Measurements from ENCODE around the gene AZIN2. TPM values are rescaled to one million over a fixed set of nuclear protein-coding genes. Genes with fewer than 3 reads are reported as not detected.
A peak's percentile ranks its signal among the peaks of the same experiment; 100 is the strongest.

The AZIN2 gene
- total RNA-seq, result 3.5 TPM

DNA sequence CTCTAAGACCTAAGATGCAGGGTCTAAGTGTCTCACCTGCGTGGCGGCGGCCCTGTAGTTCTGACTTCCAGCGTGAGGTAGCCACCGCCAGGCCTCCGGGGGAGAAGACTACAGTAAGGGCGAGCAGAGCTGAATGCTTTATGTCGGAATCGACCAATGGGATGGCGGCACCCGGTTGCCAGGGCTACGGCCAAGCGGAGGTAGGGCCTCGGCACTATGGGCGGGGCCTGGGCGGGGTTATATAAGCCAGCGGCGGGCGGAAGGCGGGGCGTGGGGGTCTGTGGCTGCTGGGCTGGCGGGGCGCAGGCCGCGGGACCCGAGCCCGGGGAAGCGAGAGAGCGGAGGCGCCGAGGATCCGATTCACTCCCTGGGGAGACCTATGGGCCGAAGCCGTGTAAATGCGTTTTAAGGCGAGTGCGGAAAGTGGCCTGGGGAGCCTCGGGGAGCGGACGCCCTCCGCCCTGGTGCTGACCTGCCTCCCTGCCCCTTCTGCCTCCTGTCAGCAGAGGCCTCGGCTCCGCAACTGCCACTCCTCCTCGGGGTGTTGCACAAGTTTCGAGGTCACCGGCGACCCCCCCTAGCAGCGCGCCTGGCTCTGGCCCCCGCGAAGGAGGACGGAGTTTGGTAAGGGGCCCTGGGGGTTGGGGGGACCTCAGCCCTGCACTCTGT, at the start of gene AZIN2:
Gene AZIN2, plus strand, starts transcription at position 269 of the 669 bp plus-strand sequence. CDS start 1,097 bp downstream, outside the sequence.
- Histone ChIP-seq H3K27ac (peak within 1 kb of the TSS in 1 of 2 donors; percentile 11), H3K9me3 (no peaks in the 10 kb centered on the region), H3K36me3 (no peaks in the 10 kb centered on the region), H3K27me3 (no peaks in the 10 kb centered on the region), H3K4me3 (peak within 1 kb of the TSS; percentile 70 to 91), H3K4me1 (peaks cover 0 to 14% of the 10 kb centered on the region in 2 donors)
- DNase-seq (ENCODE audit: low spot score in 2 of 2), result peak; percentile 84 to 98
- TF ChIP-seq, protein P1, sequence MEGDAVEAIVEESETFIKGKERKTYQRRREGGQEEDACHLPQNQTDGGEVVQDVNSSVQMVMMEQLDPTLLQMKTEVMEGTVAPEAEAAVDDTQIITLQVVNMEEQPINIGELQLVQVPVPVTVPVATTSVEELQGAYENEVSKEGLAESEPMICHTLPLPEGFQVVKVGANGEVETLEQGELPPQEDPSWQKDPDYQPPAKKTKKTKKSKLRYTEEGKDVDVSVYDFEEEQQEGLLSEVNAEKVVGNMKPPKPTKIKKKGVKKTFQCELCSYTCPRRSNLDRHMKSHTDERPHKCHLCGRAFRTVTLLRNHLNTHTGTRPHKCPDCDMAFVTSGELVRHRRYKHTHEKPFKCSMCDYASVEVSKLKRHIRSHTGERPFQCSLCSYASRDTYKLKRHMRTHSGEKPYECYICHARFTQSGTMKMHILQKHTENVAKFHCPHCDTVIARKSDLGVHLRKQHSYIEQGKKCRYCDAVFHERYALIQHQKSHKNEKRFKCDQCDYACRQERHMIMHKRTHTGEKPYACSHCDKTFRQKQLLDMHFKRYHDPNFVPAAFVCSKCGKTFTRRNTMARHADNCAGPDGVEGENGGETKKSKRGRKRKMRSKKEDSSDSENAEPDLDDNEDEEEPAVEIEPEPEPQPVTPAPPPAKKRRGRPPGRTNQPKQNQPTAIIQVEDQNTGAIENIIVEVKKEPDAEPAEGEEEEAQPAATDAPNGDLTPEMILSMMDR (IDR thresholded peaks at IDR 0.05), result no peak
- intact Hi-C loops (cut with DNase I), result loop anchor here (5.0 to 10.0 kb wide), 3 partner anchors 149 to 366 kb away; no protein-coding TSS in a partner anchor

DNA sequence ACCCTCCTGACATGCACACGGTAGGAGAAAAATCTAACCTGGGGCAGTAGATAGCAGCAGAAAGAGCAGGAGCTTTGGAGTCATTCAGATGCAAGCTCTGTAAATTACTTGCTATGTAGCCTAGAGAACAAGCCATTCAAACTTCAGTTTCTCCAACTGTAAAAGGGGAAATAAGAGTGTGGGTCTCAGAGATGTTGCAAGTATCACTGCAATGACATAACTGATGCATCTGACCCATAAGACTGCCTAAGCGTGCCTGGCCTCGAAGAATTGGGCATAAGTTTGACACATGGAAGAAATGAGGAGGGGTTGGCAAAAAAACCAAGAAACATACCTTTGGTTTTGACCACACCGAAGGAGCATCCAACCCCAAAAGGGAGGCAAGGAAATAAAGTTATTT, 49.4 kb upstream of the AZIN2 start:
- Histone ChIP-seq H3K4me1 (peaks cover 0 to 14% of the 10 kb centered on the region in 2 donors), H3K4me3 (no peak overlapping the region), H3K36me3 (peaks cover 0 to 5% of the 10 kb centered on the region in 2 donors), H3K27me3 (no peaks in the 10 kb centered on the region), H3K9me3 (no peaks in the 10 kb centered on the region), H3K27ac (no peak overlapping the region)
- intact Hi-C loops (cut with DNase I), result no loop called here
- TF ChIP-seq, protein P1 (IDR thresholded peaks at IDR 0.05), result no peak
- DNase-seq (ENCODE audit: low spot score in 2 of 2), result no peak

DNA sequence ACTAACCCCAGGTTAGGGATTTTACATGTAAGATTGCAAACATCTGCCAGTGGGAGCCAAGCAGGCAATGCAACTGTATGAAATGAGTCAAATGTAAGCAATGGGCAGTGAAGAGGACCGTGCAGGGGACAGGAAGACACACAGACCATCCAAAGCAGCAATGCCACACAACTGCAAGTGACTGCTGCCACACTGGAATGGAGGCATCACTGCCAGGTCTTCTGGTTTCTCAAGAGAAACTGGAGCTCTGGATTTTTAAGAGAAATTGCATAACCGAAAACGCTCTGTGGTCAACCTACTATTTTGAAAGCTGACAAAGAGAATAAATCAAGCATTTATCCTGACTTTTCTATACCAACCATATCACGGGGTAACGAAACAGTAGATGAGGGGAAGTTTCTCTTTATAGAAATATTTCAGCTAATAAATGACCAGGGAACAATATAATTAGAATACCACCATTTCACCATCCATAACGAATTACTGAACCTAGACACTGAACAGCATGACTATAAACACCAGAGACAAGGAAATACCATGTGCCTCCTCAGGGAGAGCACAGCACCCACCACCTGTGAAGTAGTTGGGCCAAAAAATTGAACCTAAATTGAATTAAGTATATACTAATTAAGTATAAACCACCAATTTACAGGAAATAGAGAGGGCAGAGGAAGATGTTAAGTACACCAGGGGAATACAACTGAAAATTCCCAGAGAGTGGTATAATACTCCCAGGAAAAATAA, 48.7 kb upstream of the AZIN2 start:
- no peak for DNase-seq (ENCODE audit: low spot score in 2 of 2)
- Histone ChIP-seq H3K27ac (no peak overlapping the region), H3K4me1 (peaks cover 0 to 17% of the 10 kb centered on the region in 2 donors), H3K36me3 (peaks cover 0 to 5% of the 10 kb centered on the region in 2 donors), H3K9me3 (no peaks in the 10 kb centered on the region), H3K4me3 (no peak overlapping the region), H3K27me3 (no peaks in the 10 kb centered on the region)
- intact Hi-C loops (cut with DNase I), result no loop called here
- TF ChIP-seq, protein P1 (IDR thresholded peaks at IDR 0.05), result no peak

DNA sequence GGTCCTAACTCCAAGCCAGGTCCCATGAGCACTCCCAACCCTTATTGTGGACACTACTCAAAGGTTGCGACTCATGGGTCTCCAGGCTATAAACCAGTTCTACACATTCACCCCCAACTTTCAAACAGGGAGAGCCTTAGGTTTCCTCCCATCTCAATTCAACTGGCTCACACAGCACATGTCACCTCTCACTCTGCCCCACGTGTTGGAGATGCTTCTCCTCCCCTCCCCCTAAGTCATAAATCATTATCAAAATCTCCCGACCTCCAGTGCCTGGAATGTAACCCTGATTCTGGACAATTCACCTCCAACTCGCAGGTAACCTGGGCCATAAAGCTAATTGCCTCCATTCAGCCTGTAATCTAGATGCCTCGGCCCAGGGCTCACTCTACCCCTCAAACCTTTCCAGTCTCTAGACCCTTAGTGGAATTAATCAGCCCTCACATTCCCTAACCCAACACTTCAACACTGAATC, 44.9 kb upstream of the AZIN2 start:
- TF ChIP-seq, protein P1 (IDR thresholded peaks at IDR 0.05), result no peak
- Histone ChIP-seq H3K27ac (peak overlapping the region; percentile 65 to 68), H3K4me3 (peak overlapping the region; percentile 79 to 93), H3K9me3 (no peaks in the 10 kb centered on the region), H3K4me1 (peaks cover 0 to 18% of the 10 kb centered on the region in 2 donors), H3K36me3 (peaks cover 0 to 5% of the 10 kb centered on the region in 2 donors), H3K27me3 (no peaks in the 10 kb centered on the region)
- intact Hi-C loops (cut with DNase I), result loop anchor here (5.0 kb wide), 1 partner anchor 49 kb away; no protein-coding TSS in a partner anchor
- DNase-seq (ENCODE audit: low spot score in 2 of 2), result no peak

DNA sequence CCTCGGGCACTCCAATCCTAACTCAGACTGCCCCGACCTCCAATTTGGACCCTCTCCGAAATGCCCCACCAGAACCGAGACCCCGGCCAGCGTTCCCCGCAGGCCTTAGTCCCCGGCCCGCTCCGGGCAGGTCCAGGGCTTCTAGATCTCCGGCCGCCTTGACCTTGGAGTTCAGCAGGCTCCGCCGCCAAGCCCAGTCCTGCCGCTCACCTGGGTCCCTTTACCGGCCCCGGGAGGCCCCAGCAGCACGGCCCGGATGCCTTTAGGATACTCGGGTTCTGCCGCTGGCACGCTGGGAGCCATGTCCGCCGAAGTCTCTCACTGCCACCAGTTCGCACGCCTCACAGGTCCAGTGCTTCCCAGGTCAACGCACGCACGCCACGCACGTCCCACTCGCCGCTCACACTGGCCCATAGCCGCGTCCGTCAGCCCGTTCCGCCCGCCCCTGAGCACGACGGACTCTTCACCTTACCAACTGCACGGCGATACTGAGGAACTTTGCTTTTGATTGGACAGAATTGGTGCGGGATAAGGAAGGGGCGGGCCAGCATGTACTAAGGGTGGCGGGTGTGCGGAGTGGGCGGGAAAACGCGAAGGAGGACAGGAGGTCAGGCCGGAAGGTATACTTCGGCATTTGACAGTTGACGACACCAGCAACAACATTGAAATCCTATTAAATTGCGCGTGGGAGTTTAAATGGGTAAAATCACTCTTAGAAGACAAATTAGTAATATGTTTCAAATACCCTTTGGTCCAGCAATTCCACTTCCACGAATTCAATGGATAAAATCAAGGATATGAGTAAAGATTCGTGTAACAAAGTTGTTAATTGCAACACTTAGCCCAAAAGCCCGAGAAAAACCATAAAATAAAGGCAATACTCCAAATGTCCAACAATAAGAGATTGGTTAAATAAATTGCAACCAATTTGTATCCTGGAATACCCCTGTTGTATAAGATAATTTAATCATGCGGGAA, 44.1 kb upstream of the AZIN2 start, which contains the start of gene AK2:
Gene AK2, minus strand, starts transcription at position 358 of the 978 bp plus-strand sequence. Its CDS starts 55 bp downstream, at position 303.
- intact Hi-C loops (cut with DNase I), result loop anchor here (1.0 to 5.0 kb wide), 2 partner anchors 50 to 90 kb away; no protein-coding TSS in a partner anchor
- no peaks in the 10 kb centered on the region for H3K36me3 ChIP-seq
- H3K27ac ChIP-seq, result peak within 1 kb of the TSS; percentile 65 to 68
- DNase-seq (ENCODE audit: low spot score in 2 of 2), result peak; percentile 90 to 98
- no peaks in the 10 kb centered on the region for H3K9me3 ChIP-seq
- H3K4me1 ChIP-seq, result peaks cover 0 to 18% of the 10 kb centered on the region in 2 donors
- TF ChIP-seq, protein P1 (IDR thresholded peaks at IDR 0.05), result no peak
- no peaks in the 10 kb centered on the region for H3K27me3 ChIP-seq
- H3K4me3 ChIP-seq, result peak within 1 kb of the TSS; percentile 79 to 93

Measured in ascending aorta (tissue), 2 donors.